Activated CD4-positive, CD25-positive, alpha-beta regulatory T cell treated with anti-CD3 and anti-CD28 coated beads, Interleukin-2, amount 50 U/mL, for 72 hours (primary cell): ENCODE data around the gene HRAS.

Experiments used
- DNase-seq: peaks from one replicate; pipeline ENCODE4 v3.0.0; 2021

Gene HRAS

GRCh38 chr11:553083-553987 is 18.0 kb upstream of the HRAS start:
- no peak for DNase-seq

GRCh38 chr11:551596-551995 is 16.2 kb upstream of the HRAS start:
- DNase-seq = no peak

- DNase-seq = no peak
Observed at GRCh38 chr11:551131-551530, 15.8 kb upstream of the HRAS start.

- DNase-seq = no peak
Observed at GRCh38 chr11:550746-551085, 15.3 kb upstream of the HRAS start.

GRCh38 chr11:550021-550745 is 14.8 kb upstream of the HRAS start:
- no peak for DNase-seq

GRCh38 chr11:548700-549603 is 13.6 kb upstream of the HRAS start:
- DNase-seq = no peak

GRCh38 chr11:545171-545570 is 9.8 kb upstream of the HRAS start:
- no peak for DNase-seq

GRCh38 chr11:544817-545166 is 9.4 kb upstream of the HRAS start:
- no peak for DNase-seq

- DNase-seq = peak; percentile 29
Observed at GRCh38 chr11:541433-541885, 6.1 kb upstream of the HRAS start.

GRCh38 chr11:540583-541432 is 5.4 kb upstream of the HRAS start:
- DNase-seq = no peak

- DNase-seq = no peak
Observed at GRCh38 chr11:539971-540481, 4.7 kb upstream of the HRAS start.

- DNase-seq = no peak
Observed at GRCh38 chr11:538431-539051, 3.2 kb upstream of the HRAS start.

GRCh38 chr11:537622-538430 is 2.5 kb upstream of the HRAS start:
- DNase-seq = no peak

- DNase-seq = peak; percentile 89
Observed at GRCh38 chr11:536841-537621, 1.7 kb upstream of the HRAS start, which contains the start of gene LRRC56. TSS of gene LRRC56 (plus strand) at chr11:537527. CDS start at chr11:540685, 3,158 bp downstream.

GRCh38 chr11:535210-535518 is 212 bp downstream of the HRAS start:
- no peak for DNase-seq

GRCh38 chr11:534396-535209 is 773 bp downstream of the HRAS start:
- DNase-seq = peak; percentile 52

- no peak for DNase-seq
Observed at GRCh38 chr11:533586-534395, 1.6 kb downstream of the HRAS start.

GRCh38 chr11:532986-533585 is 2.3 kb downstream of the HRAS start:
- no peak for DNase-seq
